Measurements from ENCODE around the gene RBFOX2. TPM values are rescaled to one million over a fixed set of nuclear protein-coding genes. Genes with fewer than 3 reads are reported as not detected.

RBFOX2 gene
- total RNA-seq, 1 donor from 2014 or later, result 210 TPM

DNA sequence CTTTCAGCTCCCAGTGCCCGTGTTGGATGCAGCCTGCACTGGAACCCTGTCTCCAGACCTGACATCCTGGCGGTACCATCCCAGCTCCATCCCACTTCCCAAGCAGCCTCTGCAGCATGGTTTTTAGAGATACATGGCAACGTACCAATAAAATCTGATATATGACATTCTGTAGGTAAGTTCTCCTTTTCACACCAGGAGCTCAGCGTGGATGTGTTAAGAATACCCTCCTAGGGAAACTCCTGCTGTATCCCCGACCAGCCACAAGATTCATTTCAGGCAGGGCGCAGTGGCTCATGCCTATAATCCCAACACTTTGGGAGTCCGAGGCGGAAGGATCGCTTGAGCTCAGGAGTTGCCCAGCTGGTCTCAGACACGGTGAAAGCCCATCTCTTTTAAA, 295.6 kb downstream of the RBFOX2 start:
- Mint-ChIP-seq H3K27ac (no peak overlapping the region), H3K9me3 (peaks cover 7% of the 10 kb centered on the region), H3K36me3 (peaks cover 22% of the 10 kb centered on the region), H3K4me1 (no peaks in the 10 kb centered on the region), H3K4me3 (no peak overlapping the region), H3K27me3 (ENCODE audit: low read depth) (peaks cover 9% of the 10 kb centered on the region)
- DNase-seq (ENCODE audit: low spot score in 2 of 2, unreplicated experiment in 2 of 2), result no peak
- TF ChIP-seq, protein P1, sequence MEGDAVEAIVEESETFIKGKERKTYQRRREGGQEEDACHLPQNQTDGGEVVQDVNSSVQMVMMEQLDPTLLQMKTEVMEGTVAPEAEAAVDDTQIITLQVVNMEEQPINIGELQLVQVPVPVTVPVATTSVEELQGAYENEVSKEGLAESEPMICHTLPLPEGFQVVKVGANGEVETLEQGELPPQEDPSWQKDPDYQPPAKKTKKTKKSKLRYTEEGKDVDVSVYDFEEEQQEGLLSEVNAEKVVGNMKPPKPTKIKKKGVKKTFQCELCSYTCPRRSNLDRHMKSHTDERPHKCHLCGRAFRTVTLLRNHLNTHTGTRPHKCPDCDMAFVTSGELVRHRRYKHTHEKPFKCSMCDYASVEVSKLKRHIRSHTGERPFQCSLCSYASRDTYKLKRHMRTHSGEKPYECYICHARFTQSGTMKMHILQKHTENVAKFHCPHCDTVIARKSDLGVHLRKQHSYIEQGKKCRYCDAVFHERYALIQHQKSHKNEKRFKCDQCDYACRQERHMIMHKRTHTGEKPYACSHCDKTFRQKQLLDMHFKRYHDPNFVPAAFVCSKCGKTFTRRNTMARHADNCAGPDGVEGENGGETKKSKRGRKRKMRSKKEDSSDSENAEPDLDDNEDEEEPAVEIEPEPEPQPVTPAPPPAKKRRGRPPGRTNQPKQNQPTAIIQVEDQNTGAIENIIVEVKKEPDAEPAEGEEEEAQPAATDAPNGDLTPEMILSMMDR (IDR thresholded peaks at IDR 0.05; ENCODE audit: unreplicated experiment), result no peak

GRCh38 chr22:35732116-35732515, 296.5 kb downstream of the RBFOX2 start:
- TF ChIP-seq, protein P1 (IDR thresholded peaks at IDR 0.05; ENCODE audit: unreplicated experiment), result no peak
- DNase-seq (ENCODE audit: low spot score in 2 of 2, unreplicated experiment in 2 of 2), result no peak
- no peak overlapping the region for H3K4me3 Mint-ChIP-seq
- peaks cover 16% of the 10 kb centered on the region for H3K36me3 Mint-ChIP-seq
- H3K27ac Mint-ChIP-seq, result no peak overlapping the region
- peaks cover 7% of the 10 kb centered on the region for H3K9me3 Mint-ChIP-seq
- H3K27me3 Mint-ChIP-seq (ENCODE audit: low read depth), result peaks cover 13% of the 10 kb centered on the region
- no peaks in the 10 kb centered on the region for H3K4me1 Mint-ChIP-seq

DNA sequence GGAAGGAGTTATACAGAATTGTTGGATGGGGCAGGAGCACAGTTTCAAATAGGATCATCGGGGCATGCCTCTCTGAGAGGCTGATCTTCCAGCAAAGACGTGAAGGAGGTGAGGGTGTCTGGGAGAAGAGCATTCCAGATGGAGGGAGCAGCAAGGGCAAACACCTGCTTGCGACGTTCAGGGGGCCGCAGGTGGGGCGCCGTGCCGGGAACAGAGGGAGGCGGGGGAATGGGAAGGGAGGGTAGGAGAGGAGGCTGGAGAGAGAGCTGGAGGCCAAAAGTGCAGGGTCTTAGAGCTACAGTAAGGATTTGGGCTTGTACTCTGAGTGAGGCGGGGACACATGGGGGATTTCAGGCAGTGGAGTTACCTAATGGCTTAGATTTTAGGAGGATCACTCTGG, 297.3 kb downstream of the RBFOX2 start:
- Mint-ChIP-seq H3K27ac (no peak overlapping the region), H3K27me3 (ENCODE audit: low read depth) (peaks cover 13% of the 10 kb centered on the region), H3K4me3 (no peak overlapping the region), H3K9me3 (peaks cover 7% of the 10 kb centered on the region), H3K4me1 (peaks cover 1% of the 10 kb centered on the region), H3K36me3 (peaks cover 10% of the 10 kb centered on the region)
- TF ChIP-seq, protein P1 (IDR thresholded peaks at IDR 0.05; ENCODE audit: unreplicated experiment), result no peak
- DNase-seq (ENCODE audit: low spot score in 2 of 2, unreplicated experiment in 2 of 2), result no peak

DNA sequence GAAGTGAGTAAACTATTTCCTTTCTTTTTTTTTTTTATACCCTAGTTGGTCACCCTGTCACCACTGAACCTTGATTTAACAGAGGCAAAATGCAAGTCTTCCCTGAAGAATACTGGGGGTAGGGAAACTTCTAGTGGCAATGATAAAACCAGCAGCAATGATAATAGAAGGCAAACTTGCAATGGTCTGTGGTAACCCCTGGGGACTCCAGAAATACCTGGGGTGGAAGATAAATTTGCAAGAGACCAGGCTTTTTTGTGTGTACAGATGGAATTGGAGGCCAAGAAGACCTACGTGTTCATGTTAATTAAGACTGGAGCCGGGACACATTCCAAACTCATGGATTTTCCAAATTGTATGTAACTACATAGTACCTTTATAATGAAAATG, 299.3 kb downstream of the RBFOX2 start:
- H3K27ac Mint-ChIP-seq, result no peak overlapping the region
- no peaks in the 10 kb centered on the region for H3K9me3 Mint-ChIP-seq
- H3K36me3 Mint-ChIP-seq, result no peaks in the 10 kb centered on the region
- H3K27me3 Mint-ChIP-seq (ENCODE audit: low read depth), result peaks cover 13% of the 10 kb centered on the region
- no peak for DNase-seq (ENCODE audit: low spot score in 2 of 2, unreplicated experiment in 2 of 2)
- TF ChIP-seq, protein P1 (IDR thresholded peaks at IDR 0.05; ENCODE audit: unreplicated experiment), result no peak
- H3K4me1 Mint-ChIP-seq, result peaks cover 12% of the 10 kb centered on the region
- no peak overlapping the region for H3K4me3 Mint-ChIP-seq

- Mint-ChIP-seq H3K4me3 (no peak overlapping the region), H3K27ac (no peak overlapping the region), H3K36me3 (no peaks in the 10 kb centered on the region), H3K27me3 (ENCODE audit: low read depth) (peaks cover 13% of the 10 kb centered on the region), H3K4me1 (peaks cover 12% of the 10 kb centered on the region), H3K9me3 (no peaks in the 10 kb centered on the region)
- DNase-seq (ENCODE audit: low spot score in 2 of 2, unreplicated experiment in 2 of 2), result no peak
- TF ChIP-seq, protein P1 (IDR thresholded peaks at IDR 0.05; ENCODE audit: unreplicated experiment), result no peak
Observed at GRCh38 chr22:35728639-35729308, 299.9 kb downstream of the RBFOX2 start.
